ENCODE measurements around the gene PSME1.

The PSME1 gene

DNA sequence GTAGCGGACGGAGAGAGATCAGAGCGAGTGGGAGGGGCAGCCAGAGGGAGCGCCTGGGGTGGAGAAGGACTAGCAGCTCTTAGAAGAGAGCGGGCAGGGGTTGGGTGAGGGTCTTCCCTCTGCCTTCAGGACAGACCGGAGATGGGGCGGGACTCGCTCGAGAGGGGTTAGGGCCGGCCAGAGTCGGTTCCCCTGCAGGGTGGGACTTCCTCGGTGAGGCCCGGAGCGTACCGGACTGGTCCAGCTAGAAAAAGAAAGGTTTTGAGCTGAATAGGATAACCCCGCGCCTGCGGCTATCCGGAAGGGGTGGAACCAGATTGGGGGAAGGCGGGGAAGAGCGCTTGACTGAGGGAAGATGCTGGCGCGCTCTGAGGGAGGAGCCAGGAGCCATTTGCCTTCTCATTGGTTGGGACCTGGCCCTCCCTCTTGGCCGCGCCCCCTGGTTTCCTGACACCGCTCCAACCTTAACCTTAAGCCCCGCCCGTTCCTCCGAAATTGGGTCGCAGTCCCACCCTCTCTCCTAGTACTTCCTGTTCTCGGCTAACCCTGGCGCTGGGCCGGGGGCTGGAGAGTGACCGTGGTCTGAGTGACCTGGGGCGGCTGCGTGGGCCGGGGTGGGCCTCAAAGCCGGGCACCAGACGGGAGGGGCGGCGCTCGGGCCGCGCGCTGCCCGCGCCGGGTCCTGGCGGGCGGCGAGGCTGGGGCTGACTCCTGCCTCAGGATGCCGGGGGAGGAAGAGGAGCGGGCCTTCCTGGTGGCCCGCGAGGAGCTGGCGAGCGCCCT, 11.2 kb downstream of the PSME1 start, which contains the start of gene RNF31:
Gene RNF31 (plus strand): TSS at position 521 of the 783 bp plus-strand sequence. CDS start 201 bp downstream, at position 722.
- peak; percentile 97 for DNase-seq (ENCODE audit: low spot score)

DNA sequence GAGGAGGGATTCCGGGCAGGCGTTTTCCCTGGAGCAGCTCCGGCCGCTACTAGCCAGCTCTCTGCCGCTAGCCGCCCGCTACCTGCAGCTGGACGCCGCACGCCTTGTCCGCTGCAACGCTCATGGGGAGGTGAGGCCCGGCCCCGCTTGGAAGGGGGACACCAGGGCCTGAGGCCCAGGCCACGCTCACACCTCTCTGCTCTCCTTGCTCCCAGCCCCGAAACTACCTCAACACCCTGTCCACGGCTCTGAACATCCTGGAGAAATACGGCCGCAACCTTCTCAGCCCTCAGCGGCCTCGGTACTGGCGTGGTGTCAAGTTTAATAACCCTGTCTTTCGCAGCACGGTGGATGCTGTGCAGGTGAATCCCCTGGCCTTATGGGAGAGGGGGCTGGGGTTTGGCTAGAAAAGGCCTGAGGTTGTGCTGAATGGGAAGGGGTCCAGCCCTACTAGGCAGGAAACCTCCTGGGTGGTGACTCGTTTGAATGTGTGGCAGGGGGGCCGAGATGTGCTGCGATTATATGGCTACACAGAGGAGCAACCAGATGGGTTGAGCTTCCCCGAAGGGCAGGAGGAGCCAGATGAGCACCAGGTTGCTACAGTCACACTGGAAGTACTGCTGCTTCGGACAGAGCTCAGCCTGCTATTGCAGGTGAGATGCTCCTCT, 11.9 kb downstream of the PSME1 start:
- no peak for DNase-seq (ENCODE audit: low spot score)

DNA sequence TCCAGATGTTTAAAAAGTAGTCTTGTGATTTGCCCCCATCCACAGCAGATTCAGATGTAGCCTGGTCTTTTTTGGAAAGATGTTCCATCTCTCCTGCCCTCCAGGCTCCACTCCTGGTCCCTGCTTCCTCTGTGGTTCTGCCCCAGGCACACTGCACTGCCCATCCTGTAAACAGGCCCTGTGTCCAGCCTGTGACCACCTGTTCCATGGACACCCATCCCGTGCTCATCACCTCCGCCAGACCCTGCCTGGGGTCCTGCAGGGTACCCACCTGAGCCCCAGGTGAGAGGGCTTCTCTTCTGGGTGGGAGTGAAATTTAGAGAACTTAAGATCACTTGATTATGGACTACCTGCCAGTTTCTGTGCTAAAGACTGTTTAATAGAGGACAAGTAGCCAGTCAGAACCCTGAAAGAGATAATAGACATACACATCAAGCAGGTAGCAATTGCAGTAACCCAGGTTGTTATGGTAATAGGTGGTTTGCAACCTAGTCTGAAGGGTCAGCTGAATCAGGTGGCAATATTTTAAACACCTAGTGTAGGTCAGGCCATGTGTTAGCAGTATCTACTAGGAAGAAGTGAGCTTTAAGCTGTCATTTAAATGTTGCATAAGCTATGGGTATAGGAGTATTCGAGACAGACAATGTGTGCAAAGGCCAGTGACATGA, 13.4 kb downstream of the PSME1 start:
- DNase-seq (ENCODE audit: low spot score): no peak

- DNase-seq (ENCODE audit: low spot score): no peak
Measured at GRCh38 chr14:24150061-24150460, 14.1 kb downstream of the PSME1 start.

DNA sequence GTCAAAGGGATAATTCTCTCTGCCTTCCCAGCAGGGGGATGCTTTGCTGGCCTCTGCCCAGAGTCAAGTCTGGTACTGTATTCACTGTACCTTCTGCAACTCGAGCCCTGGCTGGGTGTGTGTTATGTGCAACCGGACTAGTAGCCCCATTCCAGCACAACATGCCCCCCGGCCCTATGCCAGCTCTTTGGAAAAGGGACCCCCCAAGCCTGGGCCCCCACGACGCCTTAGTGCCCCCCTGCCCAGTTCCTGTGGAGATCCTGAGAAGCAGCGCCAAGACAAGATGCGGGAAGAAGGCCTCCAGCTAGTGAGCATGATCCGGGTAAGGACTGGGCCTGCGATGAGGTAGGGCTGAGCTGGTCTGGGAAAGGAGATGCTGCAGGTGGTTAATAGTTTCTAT, 14.6 kb downstream of the PSME1 start:
- DNase-seq (ENCODE audit: low spot score): no peak

DNA sequence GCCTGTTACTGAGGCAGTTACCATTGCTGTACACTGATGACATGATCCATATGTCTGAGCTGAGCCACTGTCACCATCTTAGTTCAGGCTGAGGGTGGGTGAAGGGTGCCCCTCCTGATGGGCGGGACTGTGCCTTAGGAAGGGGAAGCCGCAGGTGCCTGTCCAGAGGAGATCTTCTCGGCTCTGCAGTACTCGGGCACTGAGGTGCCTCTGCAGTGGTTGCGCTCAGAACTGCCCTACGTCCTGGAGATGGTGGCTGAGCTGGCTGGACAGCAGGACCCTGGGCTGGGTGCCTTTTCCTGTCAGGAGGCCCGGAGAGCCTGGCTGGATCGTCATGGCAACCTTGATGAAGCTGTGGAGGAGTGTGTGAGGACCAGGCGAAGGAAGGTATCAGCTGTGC, 15.0 kb downstream of the PSME1 start:
- DNase-seq (ENCODE audit: low spot score): no peak

GRCh38 chr14:24151404-24152080, 15.5 kb downstream of the PSME1 start:
- DNase-seq (ENCODE audit: low spot score): no peak

DNA sequence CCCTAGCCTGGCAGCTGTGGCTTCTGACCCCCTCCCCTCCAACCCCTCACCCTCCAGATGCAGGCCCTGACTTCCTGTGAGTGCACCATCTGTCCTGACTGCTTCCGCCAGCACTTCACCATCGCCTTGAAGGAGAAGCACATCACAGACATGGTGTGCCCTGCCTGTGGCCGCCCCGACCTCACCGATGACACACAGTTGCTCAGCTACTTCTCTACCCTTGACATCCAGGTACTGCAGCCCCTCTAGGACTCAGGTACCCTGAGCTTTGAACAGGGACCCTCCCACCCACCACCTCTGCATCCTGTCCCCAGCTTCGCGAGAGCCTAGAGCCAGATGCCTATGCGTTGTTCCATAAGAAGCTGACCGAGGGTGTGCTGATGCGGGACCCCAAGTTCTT, 19.1 kb downstream of the PSME1 start:
- DNase-seq (ENCODE audit: low spot score): no peak

DNA sequence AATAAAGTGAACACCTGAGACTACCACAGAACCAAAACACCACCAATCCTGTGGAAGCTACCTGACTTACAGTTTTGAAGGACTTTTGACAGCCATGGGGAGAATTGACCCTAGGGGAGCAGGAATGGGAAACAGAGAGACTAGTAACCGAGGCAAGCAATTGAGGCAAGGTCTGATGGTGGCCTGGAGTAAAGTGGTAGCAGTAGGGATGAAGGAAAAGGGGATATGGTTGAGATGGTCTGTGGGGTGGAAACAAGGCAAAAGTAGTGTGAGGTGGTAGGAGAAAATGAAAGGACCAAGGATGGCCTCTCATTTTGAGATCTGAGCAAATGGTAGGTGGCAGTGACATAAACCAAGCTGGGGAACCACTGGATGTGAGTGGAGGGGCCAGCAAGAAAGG, 20.8 kb downstream of the PSME1 start:
- DNase-seq (ENCODE audit: low spot score): no peak

GRCh38 chr14:24157331-24157730, 21.3 kb downstream of the PSME1 start:
- no peak for DNase-seq (ENCODE audit: low spot score)

- DNase-seq (ENCODE audit: low spot score): no peak
Measured at GRCh38 chr14:24159777-24160498, 23.9 kb downstream of the PSME1 start.

DNA sequence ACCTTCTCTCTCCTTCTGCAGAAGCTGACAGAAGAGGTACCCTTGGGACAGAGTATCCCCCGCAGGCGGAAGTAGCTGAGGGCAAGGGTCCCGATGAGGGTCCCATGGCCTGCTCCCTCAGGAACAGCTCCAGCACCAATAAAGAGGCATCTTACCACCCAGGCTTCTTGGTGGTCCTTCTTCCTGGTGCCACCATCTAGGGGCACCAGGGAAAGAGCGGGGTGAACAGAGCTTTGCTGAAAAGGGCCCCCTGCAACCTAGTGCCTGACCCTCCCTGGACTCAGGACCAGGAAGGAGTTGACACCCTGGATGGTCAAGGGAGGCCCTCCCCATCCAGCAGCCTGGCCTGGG, 24.5 kb downstream of the PSME1 start:
- no peak for DNase-seq (ENCODE audit: low spot score)

DNA sequence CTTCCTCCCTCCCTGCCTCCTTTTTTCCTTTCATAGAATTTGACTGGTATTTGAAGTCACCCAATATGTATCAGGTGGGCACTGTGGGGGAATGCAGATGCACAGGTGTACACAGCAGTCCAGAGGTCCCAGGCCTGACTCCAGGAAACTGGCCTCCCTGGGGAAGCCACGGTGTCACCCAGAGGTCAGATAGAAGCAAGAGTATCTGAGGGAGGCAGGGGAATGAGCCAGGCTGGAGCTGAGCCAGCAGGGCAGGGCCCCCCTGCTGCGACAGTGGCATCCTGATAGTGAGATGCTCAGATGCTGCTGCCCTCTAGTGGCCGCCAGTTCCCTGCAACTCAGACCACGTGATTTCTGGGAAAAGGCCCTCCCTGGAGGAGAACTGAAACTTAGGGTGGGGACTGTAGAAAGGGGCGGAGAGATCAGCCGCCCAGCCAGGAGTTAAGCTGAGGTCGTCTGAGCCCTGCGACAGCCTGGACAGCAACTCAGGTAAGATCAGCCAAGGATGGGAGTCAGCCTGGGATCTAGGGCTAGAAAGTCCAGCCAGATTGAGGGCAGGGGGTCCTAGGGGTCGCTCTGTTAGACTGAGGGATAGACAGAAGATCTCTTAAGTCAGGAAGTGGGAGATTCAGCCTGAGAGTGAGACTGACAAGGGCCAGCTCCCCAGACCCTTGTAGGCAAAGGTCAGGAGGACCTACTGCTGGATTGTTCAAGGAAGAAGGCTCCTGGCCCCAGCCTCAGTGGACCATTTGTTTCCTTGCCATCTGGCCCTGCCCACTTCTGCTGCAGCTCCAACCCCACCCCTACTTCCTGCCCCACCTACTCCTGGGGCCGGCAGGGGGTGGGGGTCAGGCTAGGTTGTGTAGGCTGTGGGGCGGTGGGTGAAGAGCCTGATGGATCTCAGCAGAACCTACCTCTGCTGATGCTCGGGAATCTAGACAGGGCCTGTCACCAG, 25.1 kb downstream of the PSME1 start, which contains the start of gene IRF9:
Gene IRF9 (plus strand): TSS at position 416 of the 955 bp plus-strand sequence. CDS start 880 bp downstream, outside the sequence.
- DNase-seq (ENCODE audit: low spot score): peak; percentile 98

DNA sequence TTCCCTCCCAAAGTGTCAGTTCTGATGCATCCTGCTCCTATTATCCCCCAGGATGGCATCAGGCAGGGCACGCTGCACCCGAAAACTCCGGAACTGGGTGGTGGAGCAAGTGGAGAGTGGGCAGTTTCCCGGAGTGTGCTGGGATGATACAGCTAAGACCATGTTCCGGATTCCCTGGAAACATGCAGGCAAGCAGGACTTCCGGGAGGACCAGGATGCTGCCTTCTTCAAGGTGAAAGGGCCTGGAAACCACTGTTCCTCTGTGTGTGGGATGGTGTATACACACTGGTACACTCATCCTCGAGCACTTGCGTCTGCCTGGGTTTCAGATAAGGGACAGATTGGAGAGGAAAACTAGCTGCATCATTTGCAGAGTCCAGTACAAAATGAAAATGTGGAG, 26.1 kb downstream of the PSME1 start:
- DNase-seq (ENCODE audit: low spot score): peak; percentile 72

DNA sequence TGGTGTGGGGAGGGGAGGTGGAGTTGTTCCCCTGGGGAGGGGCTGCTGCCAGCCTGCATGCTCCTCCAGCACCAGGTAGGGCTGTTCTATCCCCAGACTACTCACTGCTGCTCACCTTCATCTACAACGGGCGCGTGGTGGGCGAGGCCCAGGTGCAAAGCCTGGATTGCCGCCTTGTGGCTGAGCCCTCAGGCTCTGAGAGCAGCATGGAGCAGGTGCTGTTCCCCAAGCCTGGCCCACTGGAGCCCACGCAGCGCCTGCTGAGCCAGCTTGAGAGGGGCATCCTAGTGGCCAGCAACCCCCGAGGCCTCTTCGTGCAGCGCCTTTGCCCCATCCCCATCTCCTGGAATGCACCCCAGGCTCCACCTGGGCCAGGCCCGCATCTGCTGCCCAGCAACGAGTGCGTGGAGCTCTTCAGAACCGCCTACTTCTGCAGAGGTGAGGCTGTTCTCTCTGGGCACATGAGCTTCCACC, 28.6 kb downstream of the PSME1 start:
- DNase-seq (ENCODE audit: low spot score): no peak

GRCh38 chr14:24165785-24166184, 29.8 kb downstream of the PSME1 start:
- no peak for DNase-seq (ENCODE audit: low spot score)

DNA sequence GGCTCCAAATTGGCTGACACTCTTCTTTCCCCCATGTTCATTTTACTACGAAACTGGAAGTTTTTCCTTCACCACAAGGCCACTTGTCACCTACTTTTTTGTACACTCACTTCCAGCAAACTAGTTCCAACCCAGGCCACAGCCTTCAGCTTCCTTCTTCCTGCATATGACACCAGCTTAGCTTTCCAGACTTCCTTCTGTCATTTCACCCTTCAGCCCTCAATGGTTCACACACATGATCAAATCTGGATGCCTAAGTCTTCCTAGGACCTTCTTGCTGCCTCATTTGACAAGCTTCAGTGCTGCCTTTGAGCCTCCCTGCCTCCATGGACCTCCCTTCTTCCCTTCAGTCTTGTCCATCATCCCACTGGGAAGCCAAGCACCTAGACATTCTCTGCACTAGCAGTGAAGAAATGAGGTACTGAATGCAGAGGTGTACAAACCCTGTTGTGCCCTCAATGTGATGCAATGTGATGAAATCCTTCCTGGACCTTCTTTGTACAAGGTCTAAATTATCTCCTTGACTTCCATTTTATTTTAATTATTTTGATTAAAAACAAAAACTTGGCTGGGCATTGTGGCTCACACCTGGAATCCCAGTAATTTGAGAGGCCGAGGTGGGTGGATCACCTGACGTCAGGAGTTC, 31.6 kb downstream of the PSME1 start:
- no peak for DNase-seq (ENCODE audit: low spot score)

- no peak for DNase-seq (ENCODE audit: low spot score)
Measured at GRCh38 chr14:24171422-24172260, 35.6 kb downstream of the PSME1 start, which contains the start of gene REC8. Gene REC8 (plus strand): TSS chr14:24172080. CDS start chr14:24172553, 473 bp downstream.
